IMR-90 (cell line): ENCODE results near the gene PRELP. TPM values are rescaled to one million over a fixed set of nuclear protein-coding genes. Genes with fewer than 3 reads are reported as not detected.
A peak's percentile ranks its signal among the peaks of the same experiment; 100 is the strongest.

ENCODE experiments used
- ATAC-seq: fragments of 200-7000 bp; cut with Tn5 transposase; 2 replicates; pipeline ENCODE4 v1.9.1; 2020; ENCODE audit warnings: low read depth, mild to moderate bottlenecking, moderate library complexity
- BruUV-seq: library from RNA; stranded (reverse); fragments of 400-500 nt; replicated peaks from 2 replicates; lab custom pipeline; 2021; lab: Mats Ljungman, UMichigan
- CTCF ChIA-PET: fragments of 300-600 bp; formaldehyde crosslinking; extraction: SDS; loops from one replicate; lab custom pipeline; 2021; ENCODE audit warnings: antibody characterized with exemption; lab: Yijun Ruan, JAX
- POLR2A ChIA-PET: fragments of 300-600 bp; sonication (Branson Sonifier 250); formaldehyde crosslinking; loops from one replicate; lab custom pipeline; 2022; ENCODE audit warnings: antibody characterized with exemption; ENCODE audit not compliant: unreplicated experiment; lab: Charles Lee
- DNase-seq: peaks from one replicate; pipeline ENCODE4 v3.0.0; 2013
- H2AFZ ChIP-seq: replicated peaks from 2 replicates; pipeline ENCODE3; 2013; ENCODE audit warnings: low read length, mild to moderate bottlenecking; ENCODE audit not compliant: poor library complexity
- H2AK5ac ChIP-seq: 2 replicates; pipeline ENCODE4 v1.6.1; 2013; ENCODE audit warnings: low read depth, low read length, inconsistent platforms
- H2AK9ac ChIP-seq: replicated peaks from 2 replicates; pipeline ENCODE3; 2013; ENCODE audit warnings: mild to moderate bottlenecking, low read depth, low read length, moderate library complexity; ENCODE audit not compliant: poor library complexity
- H2BK120ac ChIP-seq: 2 replicates; pipeline ENCODE4 v1.6.1; 2013; ENCODE audit warnings: low read depth, low read length, inconsistent platforms
- H2BK15ac ChIP-seq: 3 replicates; pipeline ENCODE4 v1.6.1; 2013; ENCODE audit warnings: low read depth, low read length, inconsistent platforms
- H2BK20ac ChIP-seq: 2 replicates; pipeline ENCODE4 v1.6.1; 2013; ENCODE audit warnings: low read depth, mild to moderate bottlenecking, inconsistent platforms, low read length, moderate library complexity
- H2BK5ac ChIP-seq: 2 replicates; pipeline ENCODE4 v1.6.1; 2013; ENCODE audit warnings: mild to moderate bottlenecking, low read depth, low read length, inconsistent platforms; ENCODE audit not compliant: poor library complexity, severe bottlenecking
- H3K14ac ChIP-seq: replicated peaks from 2 replicates; pipeline ENCODE4 v1.6.1; 2013; ENCODE audit warnings: low read depth, low read length, inconsistent platforms
- H3K18ac ChIP-seq: 2 replicates; pipeline ENCODE4 v1.6.1; 2013; ENCODE audit warnings: low read depth, low read length, control low read depth
- H3K23ac ChIP-seq: 2 replicates; pipeline ENCODE4 v1.6.1; 2013; ENCODE audit warnings: low read depth, low read length, inconsistent platforms
- H3K27ac ChIP-seq: 2 replicates; pipeline ENCODE4 v1.5.1; 2013; ENCODE audit warnings: mild to moderate bottlenecking, control low read depth, low read length; ENCODE audit not compliant: insufficient read depth
- H3K27me3 ChIP-seq: 2 replicates; pipeline ENCODE4 v1.6.1; 2013; ENCODE audit warnings: low read length; ENCODE audit not compliant: control insufficient read depth, insufficient read depth
- H3K36me3 ChIP-seq: 2 replicates; pipeline ENCODE4 v1.6.1; 2013; ENCODE audit warnings: low read length, mixed read lengths; ENCODE audit not compliant: control insufficient read depth, insufficient read depth
- H3K4ac ChIP-seq: 2 replicates; pipeline ENCODE4 v1.6.1; 2013; ENCODE audit warnings: low read depth, low read length, inconsistent platforms
- H3K4me1 ChIP-seq: 2 replicates; pipeline ENCODE4 v1.6.1; 2013; ENCODE audit warnings: low read length, mixed read lengths; ENCODE audit not compliant: control insufficient read depth, insufficient read depth
- H3K4me2 ChIP-seq: 2 replicates; pipeline ENCODE4 v1.6.1; 2013; ENCODE audit warnings: low read depth, mild to moderate bottlenecking, control low read depth, low read length, moderate library complexity
- H3K4me3 ChIP-seq: 2 replicates; pipeline ENCODE4 v1.5.1; 2013; ENCODE audit warnings: low read depth, mild to moderate bottlenecking, control low read depth, low read length, moderate library complexity; ENCODE audit not compliant: insufficient read depth
- H3K56ac ChIP-seq: 2 replicates; pipeline ENCODE4 v1.6.1; 2013; ENCODE audit warnings: low read length, inconsistent platforms; ENCODE audit not compliant: insufficient read depth; ENCODE audit errors: extremely low read depth
- H3K79me1 ChIP-seq, 2 experiments: 2 replicates each; pipeline ENCODE4 v1.6.1; 2013; ENCODE audit warnings: low read length in 2 of 2, inconsistent platforms in 1 of 2, low read depth in 1 of 2
- H3K9ac ChIP-seq: 2 replicates; pipeline ENCODE4 v1.6.1; 2013; ENCODE audit warnings: low read depth, low read length, control low read depth
- H3K9me1 ChIP-seq: 2 replicates; pipeline ENCODE4 v1.6.1; 2013; ENCODE audit warnings: low read length, inconsistent platforms; ENCODE audit not compliant: insufficient read depth
- H3K9me3 ChIP-seq: 2 replicates; pipeline ENCODE4 v1.6.1; 2013; ENCODE audit warnings: low read length; ENCODE audit not compliant: control insufficient read depth, insufficient read depth
- H4K20me1 ChIP-seq: 2 replicates; pipeline ENCODE4 v1.6.1; 2013; ENCODE audit warnings: low read length, inconsistent platforms; ENCODE audit not compliant: insufficient read depth
- H4K5ac ChIP-seq: 2 replicates; pipeline ENCODE4 v1.6.1; 2013; ENCODE audit warnings: mild to moderate bottlenecking, low read depth, low read length, control low read depth
- H4K8ac ChIP-seq, 2 experiments: 2 replicates each; pipeline ENCODE4 v1.6.1; 2013; ENCODE audit warnings: low read depth in 2 of 2, low read length in 2 of 2, control low read depth in 1 of 2, inconsistent platforms in 1 of 2
- H4K91ac ChIP-seq: 2 replicates; pipeline ENCODE4 v1.6.1; 2013; ENCODE audit warnings: low read depth, low read length, inconsistent platforms; ENCODE audit not compliant: insufficient read depth
- CEBPB ChIP-seq: IDR thresholded peaks from 2 replicates; pipeline ENCODE4 v1.6.1; 2012; ENCODE audit warnings: low read depth, low read length, improper control_type of control experiment
- CHD1 ChIP-seq: IDR thresholded peaks from 2 replicates; pipeline ENCODE4 v1.6.1; 2012; ENCODE audit warnings: low read depth, low read length, improper control_type of control experiment
- ELK1 ChIP-seq: fragments of 150-350 bp; IDR thresholded peaks from 2 replicates; pipeline ENCODE4 v1.6.1; 2016; ENCODE audit warnings: low read depth, mild to moderate bottlenecking, low read length, moderate library complexity, borderline replicate concordance
- MAFK ChIP-seq: IDR thresholded peaks from 2 replicates; pipeline ENCODE4 v1.6.1; 2012; ENCODE audit warnings: low read depth, low read length, improper control_type of control experiment
- NFE2L2 ChIP-seq: fragments of 150-350 bp; IDR thresholded peaks from 2 replicates; pipeline ENCODE4 v1.6.1; 2016; ENCODE audit warnings: low read depth, mild to moderate bottlenecking, low read length
- RAD21 ChIP-seq: IDR thresholded peaks from 2 replicates; pipeline ENCODE4 v1.6.1; 2012; ENCODE audit warnings: low read length, improper control_type of control experiment
- SMC3 ChIP-seq: fragments of 150-350 bp; IDR thresholded peaks from 2 replicates; pipeline ENCODE4 v1.6.1; 2016; ENCODE audit warnings: low read depth, mild to moderate bottlenecking, antibody characterized with exemption, low read length, moderate library complexity
- WGBS, 2 experiments: methylation state at CpG; one replicate each; pipeline versions ENCODE4 v1.1.5 to v1.1.7; 2013; ENCODE audit warnings: missing lambda C conversion rate in 2 of 2; ENCODE audit not compliant: insufficient read length in 1 of 2; ENCODE audit errors: extremely low coverage in 2 of 2; 5-methylcytosine and 5-hydroxymethylcytosine counted together
- dilution Hi-C: fragments of 300-500 bp; cut with HindIII; formaldehyde crosslinking; loops from one replicate; pipeline ENCODE4 v1.14.3; 2018; ENCODE audit warnings: low sequenced_read_pairs; ENCODE audit not compliant: unreplicated experiment
- in situ Hi-C: fragments of 300-500 bp; cut with MboI; formaldehyde crosslinking; loops from 3 replicates; pipeline ENCODE4 v1.14.3; 2019; ENCODE audit warnings: low sequenced_read_pairs, inconsistent platforms, mixed read lengths
- intact Hi-C: fragments of 100-400 bp; cut with micrococcal nuclease; formaldehyde crosslinking; loops from 2 replicates; pipeline ENCODE4 v1.10.0; 2022
- polyA plus RNA-seq, 3 experiments: library from polyadenylated mRNA; depleted of rRNA; stranded (reverse); fragments of >200 nt; gene quantifications; 2 replicates each; pipeline ENCODE4 v1.2.3, GENCODE V29; 2012; ENCODE audit warnings: low replicate concordance in 1 of 3
- total RNA-seq: library from RNA; depleted of rRNA; stranded (reverse); fragments of >200 nt; gene quantifications from 2 replicates; pipeline ENCODE4 v1.2.3, GENCODE V29; 2012
- TF ChIP-seq, protein P1 (sequence below): fragments of 150-350 bp; IDR thresholded peaks from 2 replicates; pipeline ENCODE4 v1.6.1; 2017; ENCODE audit warnings: mild to moderate bottlenecking, antibody characterized with exemption, low read length, low read depth

PRELP gene
- total and polyA plus RNA-seq, 2 of the 4 experiments (the other 2 are of a cell fraction): 0.56 TPM; not detected in 1

DNA sequence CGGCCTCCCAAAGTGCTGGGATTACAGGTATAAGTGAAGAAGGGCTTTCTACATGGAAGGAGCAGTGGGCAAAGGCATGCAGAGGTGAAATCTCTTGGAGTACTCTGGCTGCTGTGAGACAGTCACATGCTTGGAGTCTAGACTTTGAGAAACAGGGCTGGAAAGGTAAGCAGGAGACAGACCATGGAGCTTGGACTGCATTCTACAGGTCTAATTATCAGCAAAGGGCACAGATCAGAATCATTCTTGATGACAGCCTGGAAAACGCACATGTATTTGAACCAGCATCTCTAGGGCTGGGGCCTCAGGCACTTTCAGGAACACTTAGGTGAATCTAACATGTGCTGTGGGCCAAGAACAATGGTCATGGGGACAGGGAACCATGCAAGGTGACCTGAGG is 7.3 kb upstream of the PRELP start:
- dilution Hi-C loops (no loop called here), intact Hi-C loops (no loop called here), in situ Hi-C loops (no loop called here)
- ChIA-PET CTCF (no interaction called here), POLR2A (no interaction called here)
- ATAC-seq (no peak), DNase-seq (no peak)
- no peak overlapping the region for H3K4me3 ChIP-seq
- no peaks in the 10 kb centered on the region for H3K9me3 ChIP-seq
- no peak overlapping the region for H2AK9ac ChIP-seq
- no peak overlapping the region for H3K18ac ChIP-seq
- H4K8ac ChIP-seq: no peak overlapping the region
- no peak overlapping the region for H2BK20ac ChIP-seq
- H3K9ac ChIP-seq: no peak overlapping the region
- peak overlapping the region; percentile 12; the same call in 1 of the 2 replicates for H3K4ac ChIP-seq
- H4K20me1 ChIP-seq: no peaks in the 10 kb centered on the region
- H3K23ac ChIP-seq: no peak overlapping the region
- peaks cover 6% of the 10 kb centered on the region for H3K9me1 ChIP-seq
- no TSS peak for BruUV-seq
- H2BK120ac ChIP-seq: no peak overlapping the region
- 93% methylated on average over 2 of the region's 2 CpGs; no CpG with 5 or more reads in 1 of the 2 experiments for WGBS, 2 experiments
- H3K36me3 ChIP-seq: no peaks in the 10 kb centered on the region
- H2AFZ ChIP-seq: no peak overlapping the region
- H3K56ac ChIP-seq: no peak overlapping the region
- H2BK5ac ChIP-seq: no peak overlapping the region
- H3K27me3 ChIP-seq: peaks cover 5% of the 10 kb centered on the region
- H3K79me1 ChIP-seq: no peaks in the 10 kb centered on the region
- H2BK15ac ChIP-seq: no peak overlapping the region
- H4K5ac ChIP-seq: no peak overlapping the region
- H4K91ac ChIP-seq: no peak overlapping the region
- peaks cover 14% of the 10 kb centered on the region for H3K4me1 ChIP-seq
- no peak overlapping the region for H3K27ac ChIP-seq
- no peak overlapping the region for H2AK5ac ChIP-seq
- no peak overlapping the region for H3K4me2 ChIP-seq
- TF ChIP-seq CHD1 (no peak), ELK1 (no peak), RAD21 (no peak), SMC3 (no peak), CEBPB (no peak), NFE2L2 (no peak), MAFK (no peak)
- TF ChIP-seq, protein P1, sequence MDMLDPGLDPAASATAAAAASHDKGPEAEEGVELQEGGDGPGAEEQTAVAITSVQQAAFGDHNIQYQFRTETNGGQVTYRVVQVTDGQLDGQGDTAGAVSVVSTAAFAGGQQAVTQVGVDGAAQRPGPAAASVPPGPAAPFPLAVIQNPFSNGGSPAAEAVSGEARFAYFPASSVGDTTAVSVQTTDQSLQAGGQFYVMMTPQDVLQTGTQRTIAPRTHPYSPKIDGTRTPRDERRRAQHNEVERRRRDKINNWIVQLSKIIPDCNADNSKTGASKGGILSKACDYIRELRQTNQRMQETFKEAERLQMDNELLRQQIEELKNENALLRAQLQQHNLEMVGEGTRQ: no peak
- no peak overlapping the region for H3K14ac ChIP-seq
